A673 (cell line): ENCODE data around the gene ACTL6B. TPM values are rescaled to one million over a fixed set of nuclear protein-coding genes. Genes with fewer than 3 reads are reported as not detected.

Source experiments
- BruUV-seq: library from RNA; stranded (reverse); fragments of 400-500 nt; replicated peaks from 2 replicates; lab custom pipeline; 2021; lab: Mats Ljungman, UMichigan
- CTCF ChIA-PET: fragments of 300-600 bp; sonication (Branson Sonifier 250); formaldehyde crosslinking; loops from one replicate; lab custom pipeline; 2022; ENCODE audit warnings: antibody characterized with exemption; lab: Charles Lee
- POLR2A ChIA-PET: fragments of 300-600 bp; sonication (Branson Sonifier 250); formaldehyde crosslinking; loops from one replicate; lab custom pipeline; 2022; ENCODE audit warnings: antibody characterized with exemption; ENCODE audit not compliant: low non-redundant PET; lab: Charles Lee
- DNase-seq: peaks from one replicate; pipeline ENCODE4 v3.0.0-alpha.2; 2015; ENCODE audit warnings: low spot score
- H3K27ac ChIP-seq: fragments of 200-600 bp; sonication (generic); 2 replicates; pipeline ENCODE4 v1.5.1; 2016; ENCODE audit warnings: mixed run types, low read depth, mild to moderate bottlenecking, mixed read lengths, antibody characterized with exemption, low read length; ENCODE audit not compliant: poor library complexity, severe bottlenecking
- H3K27me3 ChIP-seq: fragments of 200-600 bp; sonication (generic); replicated peaks from 2 replicates; pipeline ENCODE4 v1.6.1; 2017; ENCODE audit warnings: mixed run types, low read depth, mild to moderate bottlenecking, mixed read lengths, antibody characterized with exemption, low read length; ENCODE audit not compliant: insufficient read depth, poor library complexity
- H3K36me3 ChIP-seq: fragments of 200-600 bp; sonication (generic); 2 replicates; pipeline ENCODE4 v1.6.1; 2016; ENCODE audit warnings: mixed run types, mild to moderate bottlenecking, mixed read lengths, antibody characterized with exemption, low read length; ENCODE audit not compliant: insufficient read depth, poor library complexity, severe bottlenecking
- H3K4me1 ChIP-seq: fragments of 200-600 bp; sonication (generic); 2 replicates; pipeline ENCODE4 v1.6.1; 2017; ENCODE audit warnings: mixed run types, mild to moderate bottlenecking, mixed read lengths, antibody characterized with exemption, low read length; ENCODE audit not compliant: insufficient read depth, poor library complexity, severe bottlenecking
- H3K4me3 ChIP-seq: fragments of 200-600 bp; sonication (generic); 2 replicates; pipeline ENCODE4 v1.5.1; 2016; ENCODE audit warnings: low read depth, mixed run types, mild to moderate bottlenecking, mixed read lengths, low read length; ENCODE audit not compliant: poor library complexity, severe bottlenecking
- H3K9me3 ChIP-seq: fragments of 200-600 bp; sonication (generic); 2 replicates; pipeline ENCODE4 v1.6.1; 2016; ENCODE audit warnings: mixed run types, low read depth, mild to moderate bottlenecking, mixed read lengths, antibody characterized with exemption, low read length; ENCODE audit not compliant: poor library complexity, severe bottlenecking
- EZH2 ChIP-seq: fragments of 200-600 bp; sonication (generic); IDR thresholded peaks from 2 replicates; pipeline ENCODE4 v1.6.1; 2017; ENCODE audit warnings: borderline replicate concordance, low read depth, mild to moderate bottlenecking, mixed read lengths, antibody characterized with exemption, low read length; ENCODE audit not compliant: poor library complexity, severe bottlenecking
- intact Hi-C: fragments of 100-400 bp; cut with micrococcal nuclease; formaldehyde crosslinking; loops from one replicate; pipeline ENCODE4 v1.10.0; 2022; ENCODE audit not compliant: unreplicated experiment
- total RNA-seq: library from RNA; stranded (reverse); gene quantifications from 2 replicates; pipeline ENCODE4 v1.2.3, GENCODE V29; 2021
- TF ChIP-seq, protein P1 (sequence below): fragments of 300-800, 200-600 bp; sonication (generic); conservative IDR thresholded peaks from 2 replicates; pipeline ENCODE4 v1.5.1; 2017; ENCODE audit warnings: low read depth, mild to moderate bottlenecking, antibody characterized with exemption, low read length, moderate library complexity, mixed read lengths

Gene ACTL6B
- total RNA-seq, 1 experiment from 2014 or later = not detected

GRCh38 chr7:100687261-100687660, 31.0 kb upstream of the ACTL6B start:
- H3K36me3 ChIP-seq = peaks cover 80% of the 10 kb centered on the region
- no peaks in the 10 kb centered on the region for H3K9me3 ChIP-seq
- intact Hi-C loops = no loop called here
- no peak overlapping the region for H3K27ac ChIP-seq
- no peak overlapping the region for H3K4me3 ChIP-seq
- H3K4me1 ChIP-seq = peaks cover 11% of the 10 kb centered on the region
- no peaks in the 10 kb centered on the region for H3K27me3 ChIP-seq
- no TSS peak for BruUV-seq
- POLR2A ChIA-PET = no interaction called here
- CTCF ChIA-PET = no interaction called here
- TF ChIP-seq EZH2 = no peak
- TF ChIP-seq, protein P1, sequence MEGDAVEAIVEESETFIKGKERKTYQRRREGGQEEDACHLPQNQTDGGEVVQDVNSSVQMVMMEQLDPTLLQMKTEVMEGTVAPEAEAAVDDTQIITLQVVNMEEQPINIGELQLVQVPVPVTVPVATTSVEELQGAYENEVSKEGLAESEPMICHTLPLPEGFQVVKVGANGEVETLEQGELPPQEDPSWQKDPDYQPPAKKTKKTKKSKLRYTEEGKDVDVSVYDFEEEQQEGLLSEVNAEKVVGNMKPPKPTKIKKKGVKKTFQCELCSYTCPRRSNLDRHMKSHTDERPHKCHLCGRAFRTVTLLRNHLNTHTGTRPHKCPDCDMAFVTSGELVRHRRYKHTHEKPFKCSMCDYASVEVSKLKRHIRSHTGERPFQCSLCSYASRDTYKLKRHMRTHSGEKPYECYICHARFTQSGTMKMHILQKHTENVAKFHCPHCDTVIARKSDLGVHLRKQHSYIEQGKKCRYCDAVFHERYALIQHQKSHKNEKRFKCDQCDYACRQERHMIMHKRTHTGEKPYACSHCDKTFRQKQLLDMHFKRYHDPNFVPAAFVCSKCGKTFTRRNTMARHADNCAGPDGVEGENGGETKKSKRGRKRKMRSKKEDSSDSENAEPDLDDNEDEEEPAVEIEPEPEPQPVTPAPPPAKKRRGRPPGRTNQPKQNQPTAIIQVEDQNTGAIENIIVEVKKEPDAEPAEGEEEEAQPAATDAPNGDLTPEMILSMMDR = no peak
- no peak for DNase-seq

GRCh38 chr7:100686822-100687211, 30.6 kb upstream of the ACTL6B start:
- ChIA-PET CTCF (no interaction called here), POLR2A (no interaction called here)
- no TSS peak for BruUV-seq
- Histone ChIP-seq H3K36me3 (peaks cover 84% of the 10 kb centered on the region), H3K27me3 (no peaks in the 10 kb centered on the region), H3K27ac (no peak overlapping the region), H3K4me3 (no peak overlapping the region), H3K9me3 (no peaks in the 10 kb centered on the region), H3K4me1 (peaks cover 7% of the 10 kb centered on the region)
- DNase-seq = no peak
- intact Hi-C loops = no loop called here
- TF ChIP-seq, protein P1 = no peak
- TF ChIP-seq EZH2 = no peak

DNA sequence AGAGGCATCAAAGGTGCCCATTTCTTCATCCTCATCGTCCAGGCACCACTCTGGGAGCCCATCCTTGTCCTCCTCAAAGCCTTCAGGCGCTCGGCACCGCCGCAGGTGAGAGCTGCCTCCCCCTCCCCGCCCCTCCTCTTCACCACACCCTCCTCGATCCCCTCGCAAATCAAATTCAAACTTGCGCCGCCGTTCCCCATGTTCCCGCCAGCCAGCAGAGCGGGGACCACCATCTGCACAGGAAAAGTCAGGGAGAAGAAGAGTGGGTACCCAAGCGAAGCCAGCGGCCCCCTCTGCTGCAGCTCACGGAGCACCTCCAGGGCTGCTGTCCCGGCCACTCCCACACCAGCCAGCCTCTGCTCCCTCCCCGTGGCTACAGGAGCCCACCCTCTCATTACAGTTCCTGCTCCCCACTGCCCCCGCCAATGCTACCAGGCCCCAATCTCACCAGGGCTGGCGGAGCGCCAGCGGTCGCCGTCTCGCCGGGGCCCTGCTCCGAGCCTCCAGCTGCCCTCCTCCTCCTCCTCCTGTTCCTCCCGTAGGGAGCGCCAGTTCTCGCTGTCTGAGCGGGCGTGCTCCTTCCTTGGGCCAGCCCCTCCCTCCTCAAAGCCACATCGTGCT, 30.1 kb upstream of the ACTL6B start:
- no peaks in the 10 kb centered on the region for H3K27me3 ChIP-seq
- no peaks in the 10 kb centered on the region for H3K9me3 ChIP-seq
- no TSS peak for BruUV-seq
- H3K27ac ChIP-seq = no peak overlapping the region
- H3K4me3 ChIP-seq = no peak overlapping the region
- POLR2A ChIA-PET = no interaction called here
- no peak for TF ChIP-seq EZH2
- TF ChIP-seq, protein P1 = no peak
- no peak for DNase-seq
- peaks cover 3% of the 10 kb centered on the region for H3K4me1 ChIP-seq
- intact Hi-C loops = no loop called here
- CTCF ChIA-PET = no interaction called here
- H3K36me3 ChIP-seq = peaks cover 89% of the 10 kb centered on the region
